ENCODE results near the gene TRAK2.

DNA sequence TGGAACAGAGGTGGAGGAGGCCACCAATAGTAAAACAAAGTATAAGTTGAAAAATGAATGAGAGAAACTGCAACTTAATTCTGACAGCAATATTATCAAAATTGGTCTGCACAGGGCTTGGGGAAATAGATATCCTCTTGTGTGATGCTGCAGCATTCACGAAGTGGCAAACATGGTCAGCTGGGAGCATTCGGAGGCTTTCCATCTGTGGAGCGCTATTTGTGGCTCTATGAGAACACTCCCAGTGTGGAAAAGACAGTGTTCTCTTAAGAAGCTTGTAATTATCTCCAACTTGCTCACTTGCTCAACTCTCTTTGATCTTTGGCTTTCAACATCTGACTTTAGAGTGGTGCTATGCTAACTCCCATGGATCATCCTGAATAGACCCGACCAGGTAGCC is 91.0 kb downstream of the TRAK2 start:
- TF ChIP-seq POLR2AphosphoS5 (IDR thresholded peaks at IDR 0.05) (no peak), POLR2A (IDR thresholded peaks at IDR 0.05) (no peak)
- TF ChIP-seq, protein P1, sequence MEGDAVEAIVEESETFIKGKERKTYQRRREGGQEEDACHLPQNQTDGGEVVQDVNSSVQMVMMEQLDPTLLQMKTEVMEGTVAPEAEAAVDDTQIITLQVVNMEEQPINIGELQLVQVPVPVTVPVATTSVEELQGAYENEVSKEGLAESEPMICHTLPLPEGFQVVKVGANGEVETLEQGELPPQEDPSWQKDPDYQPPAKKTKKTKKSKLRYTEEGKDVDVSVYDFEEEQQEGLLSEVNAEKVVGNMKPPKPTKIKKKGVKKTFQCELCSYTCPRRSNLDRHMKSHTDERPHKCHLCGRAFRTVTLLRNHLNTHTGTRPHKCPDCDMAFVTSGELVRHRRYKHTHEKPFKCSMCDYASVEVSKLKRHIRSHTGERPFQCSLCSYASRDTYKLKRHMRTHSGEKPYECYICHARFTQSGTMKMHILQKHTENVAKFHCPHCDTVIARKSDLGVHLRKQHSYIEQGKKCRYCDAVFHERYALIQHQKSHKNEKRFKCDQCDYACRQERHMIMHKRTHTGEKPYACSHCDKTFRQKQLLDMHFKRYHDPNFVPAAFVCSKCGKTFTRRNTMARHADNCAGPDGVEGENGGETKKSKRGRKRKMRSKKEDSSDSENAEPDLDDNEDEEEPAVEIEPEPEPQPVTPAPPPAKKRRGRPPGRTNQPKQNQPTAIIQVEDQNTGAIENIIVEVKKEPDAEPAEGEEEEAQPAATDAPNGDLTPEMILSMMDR (IDR thresholded peaks at IDR 0.05) = no peak
